ENCODE data around the gene SLC25A21. TPM values are rescaled to one million over a fixed set of nuclear protein-coding genes. Genes with fewer than 3 reads are reported as not detected.

The SLC25A21 gene
- total RNA-seq, 6 experiments from 2014 or later, result 0.09 to 0.37 (median 0.18) TPM; not detected in 1

GRCh38 chr14:36649872-36650650 is 522.3 kb downstream of the SLC25A21 start:
- ATAC-seq, result no peak
- Histone ChIP-seq H3K27ac (no peak overlapping the region), H3K9me3 (no peaks in the 10 kb centered on the region), H3K4me3 (no peak overlapping the region), H3K4me1 (peaks cover 0 to 15% (median 3%) of the 10 kb centered on the region in 4 donors), H3K27me3 (peaks cover 36 to 69% of the 10 kb centered on the region in 2 donors), H3K36me3 (no peaks in the 10 kb centered on the region)
- WGBS (ENCODE audit: insufficient coverage, low coverage, low lambda C conversion rate, missing lambda C conversion rate), result 12% methylated on average over 4 of the region's 4 CpGs
- DNase-seq, result no peak
- intact Hi-C loops (cut with DNase I), result no loop called here
- TF ChIP-seq CTCF (IDR thresholded peaks at IDR 0.05) (no peak), POLR2A (IDR thresholded peaks at IDR 0.05) (no peak)

- Histone ChIP-seq H3K36me3 (no peaks in the 10 kb centered on the region), H3K4me1 (peaks cover 0 to 15% (median 3%) of the 10 kb centered on the region in 4 donors), H3K9me3 (no peaks in the 10 kb centered on the region), H3K27me3 (peaks cover 23 to 50% of the 10 kb centered on the region in 2 donors), H3K27ac (no peak overlapping the region), H3K4me3 (peak overlapping the region in 2 of 3 donors; percentile 2 to 38)
- WGBS (ENCODE audit: insufficient coverage, low coverage, low lambda C conversion rate, missing lambda C conversion rate), result 5% methylated on average over 31 of the region's 62 CpGs
- DNase-seq, result no peak
- intact Hi-C loops (cut with DNase I), result no loop called here
- TF ChIP-seq CTCF (IDR thresholded peaks at IDR 0.05), result peak in 3 of 4 donors; percentile 34 to 51 (median 37)
- no peak for TF ChIP-seq POLR2A (IDR thresholded peaks at IDR 0.05)
- ATAC-seq, result peak; percentile 79 to 82 (median 81)
Observed at GRCh38 chr14:36647824-36648753, 524.3 kb downstream of the SLC25A21 start.

GRCh38 chr14:36647417-36647823 is 525.0 kb downstream of the SLC25A21 start:
- Histone ChIP-seq H3K4me1 (peaks cover 0 to 15% (median 3%) of the 10 kb centered on the region in 4 donors), H3K4me3 (peak overlapping the region in 2 of 3 donors; percentile 2 to 38), H3K36me3 (no peaks in the 10 kb centered on the region), H3K27me3 (peaks cover 18 to 47% of the 10 kb centered on the region in 2 donors), H3K9me3 (no peaks in the 10 kb centered on the region), H3K27ac (no peak overlapping the region)
- WGBS (ENCODE audit: insufficient coverage, low coverage, low lambda C conversion rate, missing lambda C conversion rate), result no CpG with 5 or more reads among the region's 34 CpGs
- TF ChIP-seq CTCF (IDR thresholded peaks at IDR 0.05) (no peak), POLR2A (IDR thresholded peaks at IDR 0.05) (no peak)
- ATAC-seq (peak in 1 of 4 donors; percentile 21), DNase-seq (no peak)
- intact Hi-C loops (cut with DNase I), result no loop called here

- intact Hi-C loops (cut with DNase I), result no loop called here
- Histone ChIP-seq H3K27ac (no peak overlapping the region), H3K4me1 (peaks cover 0 to 15% (median 3%) of the 10 kb centered on the region in 4 donors), H3K27me3 (peaks cover 16 to 41% of the 10 kb centered on the region in 2 donors), H3K36me3 (no peaks in the 10 kb centered on the region), H3K9me3 (no peaks in the 10 kb centered on the region), H3K4me3 (peak overlapping the region in 1 of 3 donors; percentile 38)
- no peak for TF ChIP-seq POLR2A (IDR thresholded peaks at IDR 0.05)
- TF ChIP-seq CTCF (IDR thresholded peaks at IDR 0.05), result no peak
- ATAC-seq (peak in 3 of 4 donors; percentile 21 to 42 (median 36)), DNase-seq (no peak)
- WGBS (ENCODE audit: insufficient coverage, low coverage, low lambda C conversion rate, missing lambda C conversion rate), result 16% methylated on average over 12 of the region's 55 CpGs
Observed at GRCh38 chr14:36646664-36647416, 525.6 kb downstream of the SLC25A21 start.
